DMS114 treated with DMSO at 0.1 percent for 48 hours (cell line): ENCODE results near the gene MTUS2.

Experiments used
- DNase-seq: peaks from one replicate; lab custom pipeline; 2025; ENCODE audit not compliant: unreplicated experiment; lab: John Stamatoyannopoulos, UW

The MTUS2 gene

GRCh38 chr13:29474991-29475390 lies 654.9 kb downstream of the MTUS2 start:
- no peak for DNase-seq

GRCh38 chr13:29476046-29476445 lies 655.9 kb downstream of the MTUS2 start:
- no peak for DNase-seq

- DNase-seq: no peak
These were observed 659.8 kb downstream of the MTUS2 start for GRCh38 chr13:29479716-29480492.

GRCh38 chr13:29480893-29481525 lies 660.9 kb downstream of the MTUS2 start:
- DNase-seq: no peak

- no peak for DNase-seq
These were observed 661.5 kb downstream of the MTUS2 start for GRCh38 chr13:29481603-29482002.

- DNase-seq: no peak
These were observed 662.4 kb downstream of the MTUS2 start for GRCh38 chr13:29482504-29482903.

GRCh38 chr13:29483211-29483610 lies 663.1 kb downstream of the MTUS2 start:
- DNase-seq: no peak

- no peak for DNase-seq
These were observed 663.5 kb downstream of the MTUS2 start for GRCh38 chr13:29483623-29484022.

GRCh38 chr13:29484236-29484635 lies 664.1 kb downstream of the MTUS2 start:
- DNase-seq: no peak

GRCh38 chr13:29484796-29485195 lies 664.7 kb downstream of the MTUS2 start:
- DNase-seq: no peak

- no peak for DNase-seq
These were observed 666.4 kb downstream of the MTUS2 start for GRCh38 chr13:29486551-29486950.

GRCh38 chr13:29487466-29488454 lies 667.6 kb downstream of the MTUS2 start:
- no peak for DNase-seq

GRCh38 chr13:29489650-29490560 lies 669.8 kb downstream of the MTUS2 start:
- DNase-seq: no peak

GRCh38 chr13:29490561-29490885 lies 670.4 kb downstream of the MTUS2 start:
- no peak for DNase-seq

- DNase-seq: no peak
These were observed 671.1 kb downstream of the MTUS2 start for GRCh38 chr13:29491248-29491647.

- no peak for DNase-seq
These were observed 673.7 kb downstream of the MTUS2 start for GRCh38 chr13:29493796-29494195.

- no peak for DNase-seq
These were observed 674.4 kb downstream of the MTUS2 start for GRCh38 chr13:29494520-29494919.

- DNase-seq: no peak
These were observed 676.1 kb downstream of the MTUS2 start for GRCh38 chr13:29496241-29496712.

- DNase-seq: no peak
These were observed 677.1 kb downstream of the MTUS2 start for GRCh38 chr13:29497137-29497654.

GRCh38 chr13:29498426-29499040 lies 678.4 kb downstream of the MTUS2 start:
- no peak for DNase-seq
